IPS-18c (cell line): ENCODE data around the gene CDR2.

Experiments used
- H3K4me3 ChIP-seq: 2 replicates; pipeline ENCODE4 v1.7.0; 2013; ENCODE audit warnings: low read depth, mild to moderate bottlenecking, low read length, moderate library complexity; ENCODE audit not compliant: insufficient read depth
- H3K9me3 ChIP-seq: one replicate; pipeline ENCODE4 v1.6.1; 2013; ENCODE audit warnings: mild to moderate bottlenecking, low read length, moderate library complexity; ENCODE audit not compliant: control insufficient read depth, insufficient read depth

CDR2 gene

GRCh38 chr16:22336581-22336980 lies 37.8 kb downstream of the CDR2 start:
- no peak overlapping the region for H3K4me3 ChIP-seq
- H3K9me3 ChIP-seq, result no peaks in the 10 kb centered on the region

DNA sequence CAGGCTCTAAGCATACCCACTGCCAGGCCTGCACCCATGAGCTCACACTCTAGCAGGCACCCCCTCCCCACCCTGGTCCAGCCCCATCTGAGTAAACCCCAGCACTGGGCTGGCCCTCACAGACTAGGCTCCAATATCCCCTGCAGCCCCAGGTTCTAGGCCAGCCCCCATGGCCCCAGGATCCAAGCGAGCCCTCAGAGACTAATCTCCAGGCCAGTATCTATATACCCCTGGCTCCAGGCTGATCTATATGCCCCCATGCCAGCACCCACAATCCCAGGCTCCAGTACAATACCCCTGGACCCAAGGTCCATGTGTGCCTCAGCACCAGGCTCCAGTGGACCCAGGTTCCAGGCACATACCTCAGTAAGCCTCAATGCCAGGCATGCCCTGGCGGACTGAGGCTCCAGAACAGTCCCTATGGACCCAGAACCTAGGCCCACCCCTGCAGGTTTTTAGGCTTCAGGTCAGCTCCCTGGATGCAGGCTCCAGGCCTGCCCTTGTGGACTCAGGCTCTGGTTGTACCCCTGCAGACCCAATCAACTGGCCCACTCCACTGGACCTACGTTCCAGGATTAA lies 38.7 kb downstream of the CDR2 start:
- H3K4me3 ChIP-seq, result no peak overlapping the region; the same call in 1 of the 2 replicates
- no peaks in the 10 kb centered on the region for H3K9me3 ChIP-seq

GRCh38 chr16:22333457-22333994 lies 40.9 kb downstream of the CDR2 start:
- Histone ChIP-seq H3K9me3 (no peaks in the 10 kb centered on the region), H3K4me3 (no peak overlapping the region)

GRCh38 chr16:22330326-22330725 lies 44.1 kb downstream of the CDR2 start:
- Histone ChIP-seq H3K9me3 (no peaks in the 10 kb centered on the region), H3K4me3 (no peak overlapping the region)

GRCh38 chr16:22329199-22329695 lies 45.2 kb downstream of the CDR2 start:
- H3K9me3 ChIP-seq, result no peaks in the 10 kb centered on the region
- H3K4me3 ChIP-seq, result no peak overlapping the region

GRCh38 chr16:22328081-22328725 lies 46.2 kb downstream of the CDR2 start:
- Histone ChIP-seq H3K4me3 (no peak overlapping the region), H3K9me3 (no peaks in the 10 kb centered on the region)

- Histone ChIP-seq H3K4me3 (no peak overlapping the region), H3K9me3 (peaks cover 2% of the 10 kb centered on the region)
Measured at GRCh38 chr16:22327446-22327775, 47.0 kb downstream of the CDR2 start.

GRCh38 chr16:22326771-22327445 lies 47.5 kb downstream of the CDR2 start:
- no peak overlapping the region for H3K4me3 ChIP-seq
- peaks cover 2% of the 10 kb centered on the region for H3K9me3 ChIP-seq

DNA sequence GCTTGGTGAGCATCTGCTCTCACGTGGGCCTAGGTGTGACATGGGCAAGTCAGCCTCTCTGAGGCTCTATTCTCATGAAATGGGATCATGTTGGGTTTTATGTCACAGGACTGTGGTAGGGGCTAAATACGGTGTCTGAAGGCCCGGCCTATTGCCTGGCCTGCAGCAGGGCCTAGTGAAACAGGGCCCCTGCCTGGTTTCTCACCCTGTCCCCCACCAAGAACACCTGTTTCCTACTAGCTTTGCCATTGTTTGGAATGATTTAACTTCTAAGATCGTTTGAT lies 48.1 kb downstream of the CDR2 start:
- H3K9me3 ChIP-seq, result peaks cover 2% of the 10 kb centered on the region
- H3K4me3 ChIP-seq, result no peak overlapping the region

DNA sequence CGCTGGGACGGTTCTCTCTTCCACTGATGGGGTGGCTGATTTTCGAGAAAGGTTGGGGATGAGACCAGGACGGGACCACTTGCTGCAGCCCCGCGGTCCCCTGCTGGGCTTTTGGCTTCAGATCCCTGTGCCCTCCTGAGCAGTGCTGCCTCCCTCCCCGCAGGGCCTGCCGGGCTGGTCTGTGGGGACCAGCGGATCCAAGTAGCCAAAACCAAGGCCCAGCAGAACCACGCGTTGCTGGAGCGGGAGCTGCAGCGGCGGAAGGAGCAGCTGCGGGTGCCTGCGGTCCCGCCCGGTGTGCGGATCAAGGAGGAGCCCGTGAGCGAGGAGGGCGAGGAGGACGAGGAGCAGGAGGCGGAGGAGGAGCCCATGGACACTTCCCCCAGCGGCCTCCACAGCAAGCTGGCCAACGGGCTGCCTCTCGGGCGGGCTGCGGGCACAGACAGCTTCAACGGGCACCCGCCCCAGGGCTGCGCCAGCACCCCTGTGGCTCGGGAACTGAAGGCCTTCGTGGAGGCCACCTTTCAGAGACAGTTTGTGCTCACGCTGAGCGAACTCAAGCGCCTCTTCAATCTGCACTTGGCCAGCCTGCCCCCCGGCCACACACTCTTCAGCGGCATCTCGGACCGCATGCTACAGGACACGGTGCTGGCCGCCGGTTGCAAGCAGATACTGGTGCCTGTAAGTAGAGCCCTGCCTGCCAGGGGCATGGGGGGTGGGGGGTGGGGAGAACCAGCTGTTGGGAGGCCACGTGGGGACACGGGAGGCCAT lies 48.6 kb downstream of the CDR2 start:
- no peak overlapping the region for H3K4me3 ChIP-seq
- H3K9me3 ChIP-seq, result peaks cover 2% of the 10 kb centered on the region

DNA sequence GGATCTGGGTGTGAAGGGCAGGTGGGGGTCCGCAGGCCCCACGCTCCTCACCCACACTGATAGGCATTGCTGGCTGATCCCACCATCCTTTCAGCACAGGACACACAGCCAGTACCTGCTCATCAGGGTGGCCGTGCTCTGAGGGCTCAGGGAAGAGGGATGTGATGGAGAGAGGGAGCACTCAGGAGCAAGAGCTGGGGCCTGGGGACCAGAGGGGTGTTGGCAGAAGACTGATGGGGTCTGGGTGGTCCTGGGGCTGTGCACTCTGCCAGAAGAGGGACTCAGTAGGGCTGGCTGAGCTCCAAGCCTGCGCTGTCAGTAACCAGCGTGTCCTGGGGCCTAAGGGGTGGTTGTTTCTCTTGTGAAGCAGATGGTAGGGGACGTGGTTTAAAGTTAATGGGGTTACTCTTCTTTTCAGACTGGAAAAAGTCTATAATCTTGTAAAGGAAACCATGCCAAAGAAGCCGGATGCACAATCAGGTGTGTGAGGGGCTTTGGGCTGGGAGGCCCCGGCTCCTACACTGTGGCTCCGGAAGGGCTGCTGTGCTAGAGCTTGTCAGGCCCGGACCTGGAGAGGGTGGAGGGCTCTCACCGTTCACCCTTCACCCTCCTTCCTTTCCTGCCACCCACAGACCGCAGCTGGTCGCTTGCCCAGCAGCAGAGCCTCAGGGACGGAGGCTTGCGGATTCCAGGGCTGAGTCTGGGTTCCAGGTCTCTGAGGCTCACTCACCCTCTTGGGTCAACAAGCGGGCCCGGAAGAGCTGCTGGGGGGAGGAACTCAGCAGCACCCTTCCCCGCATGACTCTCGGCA lies 49.4 kb downstream of the CDR2 start:
- peaks cover 2% of the 10 kb centered on the region for H3K9me3 ChIP-seq

DNA sequence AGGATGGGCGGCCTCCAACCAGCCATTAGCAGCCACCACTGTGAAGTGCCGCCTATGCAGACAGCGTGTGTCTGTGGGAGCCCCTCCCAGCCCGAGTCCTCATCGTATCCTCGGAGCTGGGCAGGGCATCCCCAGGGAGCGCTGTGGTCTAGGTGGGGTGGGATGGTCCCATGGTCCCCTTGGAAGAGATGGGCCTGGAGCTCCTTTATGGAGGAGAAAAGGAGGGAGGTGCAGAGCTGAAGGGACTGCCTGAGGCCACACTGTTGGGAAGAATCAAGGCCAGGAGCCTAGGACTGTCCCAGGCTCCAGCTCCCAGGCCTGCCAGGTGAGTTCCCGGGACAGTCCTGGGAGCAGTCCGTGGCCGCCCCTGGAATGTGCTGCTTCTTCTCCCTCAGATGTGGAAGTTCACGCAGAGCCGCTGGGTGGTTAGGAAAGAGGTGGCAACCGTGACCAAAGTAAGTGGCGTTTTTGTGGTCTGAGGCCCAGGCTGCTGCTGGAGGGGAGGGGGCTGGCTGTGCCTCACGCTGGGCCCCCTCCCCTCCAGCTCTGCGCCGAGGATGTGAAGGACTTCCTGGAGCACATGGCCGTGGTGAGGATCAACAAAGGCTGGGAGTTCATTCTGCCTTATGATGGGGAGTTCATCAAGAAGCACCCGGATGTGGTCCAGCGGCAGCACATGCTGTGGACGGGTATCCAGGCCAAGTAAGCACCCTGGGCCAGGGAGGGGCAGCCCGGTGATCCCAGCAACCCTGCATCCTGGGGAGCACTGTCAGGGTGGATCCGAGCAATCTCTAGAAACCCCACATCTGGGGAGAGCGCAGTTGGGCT lies 50.2 kb downstream of the CDR2 start:
- peaks cover 2% of the 10 kb centered on the region for H3K9me3 ChIP-seq
- H3K4me3 ChIP-seq, result no peak overlapping the region

More for the DNA sequence above, 49.4 kb downstream of the CDR2 start:
- no peak overlapping the region for H3K4me3 ChIP-seq

DNA sequence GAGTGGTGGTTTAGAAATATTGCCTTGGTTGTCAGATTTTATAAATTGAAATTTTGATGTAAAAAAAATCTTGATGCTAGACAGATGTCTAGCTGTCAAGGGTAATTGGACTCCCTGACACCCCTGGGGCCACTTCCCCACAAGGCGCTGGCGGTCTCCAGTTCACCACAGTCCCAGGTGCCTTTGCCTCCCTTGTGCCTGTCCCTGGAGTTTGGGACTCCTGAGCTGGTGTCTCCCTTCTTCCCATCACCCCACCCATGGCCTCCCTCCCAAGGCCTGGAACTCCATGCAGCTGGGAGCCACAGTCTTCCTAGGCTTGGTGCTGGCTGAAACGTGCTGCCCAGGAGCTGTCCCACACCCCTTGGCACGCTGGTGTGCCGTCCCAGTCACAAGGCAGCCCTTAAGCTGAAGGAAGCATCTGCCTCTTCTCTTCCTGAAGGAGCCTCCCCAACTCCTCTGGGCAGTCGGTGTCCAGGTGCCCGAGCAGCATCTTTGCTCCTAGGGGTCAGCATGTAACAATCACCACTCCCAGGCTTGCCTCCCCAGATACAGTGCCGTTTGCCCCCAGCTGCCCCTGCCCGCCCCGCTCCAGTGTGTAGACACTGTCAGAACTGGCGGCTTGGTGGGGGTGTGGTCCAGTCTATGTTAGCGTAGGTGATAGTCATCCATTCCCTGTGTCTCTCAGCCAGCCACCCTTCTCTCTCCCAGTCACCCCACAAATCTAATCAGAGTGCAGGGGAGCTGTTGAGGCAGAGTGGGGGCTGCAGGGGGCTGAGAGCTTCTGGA lies 51.1 kb downstream of the CDR2 start:
- no peak overlapping the region for H3K4me3 ChIP-seq
- peaks cover 2% of the 10 kb centered on the region for H3K9me3 ChIP-seq

DNA sequence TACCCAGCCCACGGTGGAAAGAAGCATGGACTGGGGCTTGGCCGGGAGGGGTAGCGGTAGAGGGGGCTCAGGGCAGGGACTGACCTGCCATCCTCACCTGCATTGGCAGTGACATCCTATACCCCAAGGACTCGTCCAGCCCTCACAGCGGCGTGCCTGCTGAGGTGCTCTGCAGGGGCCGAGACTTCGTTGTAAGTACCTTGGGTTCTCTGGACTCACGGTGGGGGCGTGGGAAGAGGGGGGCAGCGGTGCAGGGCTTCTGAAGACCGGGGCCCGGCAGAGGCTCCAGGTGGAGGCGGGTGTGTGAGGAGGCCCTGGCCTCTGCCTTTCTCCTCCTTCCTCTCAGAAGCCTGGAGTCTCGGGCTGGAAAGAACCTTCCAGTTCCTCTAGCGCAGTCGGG lies 51.7 kb downstream of the CDR2 start:
- H3K4me3 ChIP-seq, result no peak overlapping the region
- H3K9me3 ChIP-seq, result peaks cover 2% of the 10 kb centered on the region

DNA sequence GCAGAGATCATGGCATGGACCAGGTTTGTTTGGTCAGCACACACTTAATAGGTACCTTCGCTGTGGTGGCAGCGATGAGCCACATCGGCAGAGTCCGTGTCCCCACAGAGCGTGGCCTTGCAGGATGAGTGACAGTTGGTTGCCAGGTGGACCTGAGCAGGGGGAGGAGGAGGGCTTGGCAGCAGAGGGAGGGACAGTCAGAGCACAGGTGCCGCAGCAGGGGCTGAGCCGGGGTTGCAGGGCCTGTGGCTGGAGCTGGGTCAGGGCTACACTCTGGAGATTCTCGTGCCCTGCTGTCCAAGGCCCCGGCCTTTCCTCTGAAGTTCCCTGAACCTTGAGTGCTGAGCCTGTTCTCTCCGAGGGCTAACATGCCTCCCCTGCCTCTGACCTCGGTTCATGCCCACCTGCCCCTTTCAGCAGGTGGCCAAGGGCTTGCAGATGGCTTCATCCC lies 52.4 kb downstream of the CDR2 start:
- Histone ChIP-seq H3K4me3 (no peak overlapping the region), H3K9me3 (peaks cover 2% of the 10 kb centered on the region)
